Measurements from ENCODE around the gene RSKR. TPM values are rescaled to one million over a fixed set of nuclear protein-coding genes. Genes with fewer than 3 reads are reported as not detected.

Gene RSKR
- total RNA-seq, 3 donors from 2014 or later (not counting 1 experiment from before 2014, with no cell fraction given), result 10.0 to 14.6 (median 14.0) TPM

DNA sequence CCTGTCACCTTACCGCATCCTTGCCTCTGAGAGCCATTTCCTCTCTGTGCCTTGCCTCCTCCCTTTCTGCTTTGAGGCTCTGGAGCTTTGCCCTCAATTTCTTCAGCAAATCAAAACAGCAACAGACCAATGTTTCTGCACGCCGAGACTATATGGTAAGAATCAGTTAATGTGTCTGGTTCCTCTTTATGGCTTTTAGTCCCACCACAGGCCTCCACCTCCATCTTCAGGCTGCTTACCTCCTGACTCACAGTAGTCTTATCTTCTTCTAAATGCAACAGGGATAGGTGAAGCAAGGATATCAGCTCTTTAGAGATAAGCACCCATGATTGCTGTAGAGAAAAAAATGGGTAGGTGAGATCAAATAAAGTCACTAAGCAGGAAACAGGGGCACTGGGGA is 28.1 kb downstream of the RSKR start:
- H3K36me3 ChIP-seq (ENCODE audit: control insufficient read depth, insufficient read depth, low read length), result peaks cover 8% of the 10 kb centered on the region
- ATAC-seq (no peak), DNase-seq (no peak)
- no peaks in the 10 kb centered on the region for H3K9me3 ChIP-seq (ENCODE audit: control insufficient read depth, insufficient read depth, low read length)
- Mint-ChIP-seq H3K27me3 (ENCODE audit: low read depth in 2 of 2) (no peaks in the 10 kb centered on the region), H3K36me3 (no peaks in the 10 kb centered on the region), H3K9me3 (no peaks in the 10 kb centered on the region), H3K27ac (no peak overlapping the region), H3K4me1 (no peaks in the 10 kb centered on the region), H3K4me3 (no peak overlapping the region)
- H3K27ac ChIP-seq (ENCODE audit: low read length), result no peak overlapping the region
- TF ChIP-seq, protein P1, sequence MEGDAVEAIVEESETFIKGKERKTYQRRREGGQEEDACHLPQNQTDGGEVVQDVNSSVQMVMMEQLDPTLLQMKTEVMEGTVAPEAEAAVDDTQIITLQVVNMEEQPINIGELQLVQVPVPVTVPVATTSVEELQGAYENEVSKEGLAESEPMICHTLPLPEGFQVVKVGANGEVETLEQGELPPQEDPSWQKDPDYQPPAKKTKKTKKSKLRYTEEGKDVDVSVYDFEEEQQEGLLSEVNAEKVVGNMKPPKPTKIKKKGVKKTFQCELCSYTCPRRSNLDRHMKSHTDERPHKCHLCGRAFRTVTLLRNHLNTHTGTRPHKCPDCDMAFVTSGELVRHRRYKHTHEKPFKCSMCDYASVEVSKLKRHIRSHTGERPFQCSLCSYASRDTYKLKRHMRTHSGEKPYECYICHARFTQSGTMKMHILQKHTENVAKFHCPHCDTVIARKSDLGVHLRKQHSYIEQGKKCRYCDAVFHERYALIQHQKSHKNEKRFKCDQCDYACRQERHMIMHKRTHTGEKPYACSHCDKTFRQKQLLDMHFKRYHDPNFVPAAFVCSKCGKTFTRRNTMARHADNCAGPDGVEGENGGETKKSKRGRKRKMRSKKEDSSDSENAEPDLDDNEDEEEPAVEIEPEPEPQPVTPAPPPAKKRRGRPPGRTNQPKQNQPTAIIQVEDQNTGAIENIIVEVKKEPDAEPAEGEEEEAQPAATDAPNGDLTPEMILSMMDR (IDR thresholded peaks at IDR 0.05), result no peak
- no peak overlapping the region for H3K4me3 ChIP-seq (ENCODE audit: low read length)
- no peaks in the 10 kb centered on the region for H3K27me3 ChIP-seq (ENCODE audit: control insufficient read depth, insufficient read depth, low read length)
- WGBS (ENCODE audit: insufficient coverage), result 84% methylated on average over 3 of the region's 3 CpGs
- no peaks in the 10 kb centered on the region for H3K4me1 ChIP-seq (ENCODE audit: control insufficient read depth, insufficient read depth, low read length)
- intact Hi-C loops (cut with micrococcal nuclease), result no loop called here

DNA sequence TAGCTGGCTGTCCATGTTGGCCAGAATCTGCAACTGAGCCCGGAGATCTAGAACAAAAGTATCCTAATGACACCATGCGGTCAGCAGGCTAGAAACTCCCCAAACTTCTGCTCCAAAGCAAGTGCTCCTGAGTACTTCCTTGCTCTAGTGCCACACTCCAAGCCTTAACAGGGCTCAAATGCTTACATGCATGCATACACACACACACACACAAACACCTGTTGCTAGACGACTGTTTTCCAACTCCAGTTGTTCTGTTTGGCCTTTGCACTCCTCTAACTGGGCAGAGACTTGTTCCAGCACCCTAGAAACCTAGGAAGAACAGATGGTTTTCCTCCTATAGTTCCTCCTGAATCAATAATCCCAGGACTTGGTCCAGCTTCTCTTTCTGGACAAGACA is 29.6 kb downstream of the RSKR start:
- Mint-ChIP-seq H3K4me3 (no peak overlapping the region), H3K4me1 (no peaks in the 10 kb centered on the region), H3K36me3 (no peaks in the 10 kb centered on the region), H3K27ac (no peak overlapping the region), H3K9me3 (no peaks in the 10 kb centered on the region), H3K27me3 (ENCODE audit: low read depth in 2 of 2) (no peaks in the 10 kb centered on the region)
- peaks cover 8% of the 10 kb centered on the region for H3K36me3 ChIP-seq (ENCODE audit: control insufficient read depth, insufficient read depth, low read length)
- ATAC-seq, result no peak
- H3K9me3 ChIP-seq (ENCODE audit: control insufficient read depth, insufficient read depth, low read length), result no peaks in the 10 kb centered on the region
- TF ChIP-seq, protein P1 (IDR thresholded peaks at IDR 0.05), result no peak
- DNase-seq, result no peak
- 98% methylated on average over 3 of the region's 3 CpGs for WGBS (ENCODE audit: insufficient coverage)
- no peaks in the 10 kb centered on the region for H3K27me3 ChIP-seq (ENCODE audit: control insufficient read depth, insufficient read depth, low read length)
- intact Hi-C loops (cut with micrococcal nuclease), result no loop called here
- H3K27ac ChIP-seq (ENCODE audit: low read length), result no peak overlapping the region
- H3K4me3 ChIP-seq (ENCODE audit: low read length), result no peak overlapping the region
- H3K4me1 ChIP-seq (ENCODE audit: control insufficient read depth, insufficient read depth, low read length), result no peaks in the 10 kb centered on the region

DNA sequence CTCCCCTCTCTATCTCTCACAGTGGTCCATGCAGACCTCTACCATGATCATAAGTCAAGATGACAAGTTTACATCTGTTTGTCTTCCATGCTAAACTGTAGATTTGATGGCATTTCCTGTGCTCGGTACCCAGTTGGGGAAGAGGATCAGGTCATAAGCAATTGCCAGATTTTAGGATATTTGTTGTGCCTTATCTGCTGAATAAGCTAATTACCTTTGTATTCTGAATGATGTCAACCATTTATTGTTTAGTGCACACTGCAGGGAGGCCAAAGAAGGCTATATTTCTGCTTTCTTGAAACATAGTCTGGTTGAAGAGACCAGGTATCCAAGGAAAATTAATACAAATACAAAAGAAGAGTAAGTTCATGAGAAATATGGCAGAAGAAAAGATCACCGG is 31.5 kb downstream of the RSKR start:
- Histone ChIP-seq H3K27me3 (ENCODE audit: control insufficient read depth, insufficient read depth, low read length) (no peaks in the 10 kb centered on the region), H3K4me3 (ENCODE audit: low read length) (no peak overlapping the region), H3K4me1 (ENCODE audit: control insufficient read depth, insufficient read depth, low read length) (no peaks in the 10 kb centered on the region), H3K36me3 (ENCODE audit: control insufficient read depth, insufficient read depth, low read length) (peaks cover 8% of the 10 kb centered on the region), H3K9me3 (ENCODE audit: control insufficient read depth, insufficient read depth, low read length) (no peaks in the 10 kb centered on the region), H3K27ac (ENCODE audit: low read length) (no peak overlapping the region)
- DNase-seq (no peak), ATAC-seq (no peak)
- H3K9me3 Mint-ChIP-seq, result no peaks in the 10 kb centered on the region
- H3K4me1 Mint-ChIP-seq, result no peaks in the 10 kb centered on the region
- 96% methylated on average over 2 of the region's 2 CpGs for WGBS (ENCODE audit: insufficient coverage)
- intact Hi-C loops (cut with micrococcal nuclease), result no loop called here
- H3K27me3 Mint-ChIP-seq (ENCODE audit: low read depth in 2 of 2), result no peaks in the 10 kb centered on the region
- H3K4me3 Mint-ChIP-seq, result no peak overlapping the region
- H3K36me3 Mint-ChIP-seq, result no peaks in the 10 kb centered on the region
- no peak overlapping the region for H3K27ac Mint-ChIP-seq
- TF ChIP-seq, protein P1 (IDR thresholded peaks at IDR 0.05), result no peak

DNA sequence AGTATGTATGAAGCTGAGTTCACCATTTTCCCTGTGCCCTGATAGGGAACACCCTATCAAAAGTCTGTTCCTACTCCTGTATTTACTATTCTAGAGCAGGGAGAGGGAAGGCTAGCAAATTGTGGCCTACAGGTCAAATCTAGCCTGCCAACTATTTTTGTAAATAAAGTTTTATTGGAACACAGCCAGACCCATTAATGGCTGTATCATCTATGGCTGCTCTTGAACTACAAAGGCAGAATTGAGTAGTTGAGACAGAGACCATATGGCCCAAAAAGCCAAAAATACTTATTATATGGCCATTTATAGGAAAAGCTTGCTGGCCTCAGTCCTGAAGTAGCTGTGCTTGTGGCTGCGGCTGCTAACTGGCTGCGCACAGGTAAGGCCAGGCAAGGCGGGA is 33.0 kb downstream of the RSKR start:
- no peak overlapping the region for H3K4me3 ChIP-seq (ENCODE audit: low read length)
- H3K4me1 ChIP-seq (ENCODE audit: control insufficient read depth, insufficient read depth, low read length), result peaks cover 13% of the 10 kb centered on the region
- 100% methylated on average over 1 of the region's 3 CpGs for WGBS (ENCODE audit: insufficient coverage)
- Mint-ChIP-seq H3K4me1 (peaks cover 13 to 14% of the 10 kb centered on the region in 2 donors), H3K27me3 (ENCODE audit: low read depth in 2 of 2) (no peaks in the 10 kb centered on the region), H3K4me3 (no peak overlapping the region), H3K36me3 (no peaks in the 10 kb centered on the region), H3K9me3 (no peaks in the 10 kb centered on the region), H3K27ac (no peak overlapping the region)
- ATAC-seq (no peak), DNase-seq (no peak)
- H3K36me3 ChIP-seq (ENCODE audit: control insufficient read depth, insufficient read depth, low read length), result peaks cover 6% of the 10 kb centered on the region
- TF ChIP-seq, protein P1 (IDR thresholded peaks at IDR 0.05), result no peak
- H3K27me3 ChIP-seq (ENCODE audit: control insufficient read depth, insufficient read depth, low read length), result no peaks in the 10 kb centered on the region
- H3K9me3 ChIP-seq (ENCODE audit: control insufficient read depth, insufficient read depth, low read length), result no peaks in the 10 kb centered on the region
- H3K27ac ChIP-seq (ENCODE audit: low read length), result no peak overlapping the region
- intact Hi-C loops (cut with micrococcal nuclease), result no loop called here

All from natural killer cell (primary cell).